GM12878 (cell line): ENCODE results near the gene TRPT1. TPM values are rescaled to one million over a fixed set of nuclear protein-coding genes. Genes with fewer than 3 reads are reported as not detected.
A peak's percentile ranks its signal among the peaks of the same experiment; 100 is the strongest.

Experiments used
- ASH2L ChIP-seq: fragments of 300-600, 200-600 bp; sonication (generic); IDR thresholded peaks from 2 replicates; pipeline ENCODE4 v1.6.1; 2017; ENCODE audit warnings: low read depth, mild to moderate bottlenecking, borderline replicate concordance
- CBX3 ChIP-seq: fragments of 200-600 bp; sonication (generic); IDR thresholded peaks from 2 replicates; pipeline ENCODE4 v1.6.1; 2016; ENCODE audit warnings: low read depth, borderline replicate concordance
- CHD2 ChIP-seq: IDR thresholded peaks from 2 replicates; pipeline ENCODE4 v1.6.1; 2011; ENCODE audit warnings: low read depth, low read length, improper control_type of control experiment, borderline replicate concordance
- CTCF ChIP-seq, 3 experiments: IDR thresholded peaks in 2 of 3; conservative IDR thresholded peaks in 1 of 3; 2 replicates each; pipeline ENCODE4 v1.5.1; 2011; ENCODE audit warnings: low read depth in 3 of 3, low read length in 3 of 3, mild to moderate bottlenecking in 3 of 3, control low read depth in 2 of 3, moderate library complexity in 2 of 3, inconsistent platforms in 1 of 3, mixed read lengths in 1 of 3; ENCODE audit not compliant: control insufficient read depth in 2 of 3, insufficient read depth in 1 of 3; ENCODE audit errors: extremely low read depth in 1 of 3
- EED ChIP-seq: sonication (generic); IDR thresholded peaks from 2 replicates; pipeline ENCODE4 v1.6.1; 2016; ENCODE audit warnings: antibody characterized with exemption, low read depth
- HCFC1 ChIP-seq: fragments of 150-350 bp; IDR thresholded peaks from 2 replicates; pipeline ENCODE4 v1.6.1; 2014; ENCODE audit warnings: low read length
- IKZF2 ChIP-seq, 2 experiments: fragments of 450-650 bp; IDR thresholded peaks; 2 replicates each; pipeline ENCODE4 v1.6.1; 2017; ENCODE audit warnings: mild to moderate bottlenecking in 2 of 2, moderate library complexity in 2 of 2
- KLF5 ChIP-seq: fragments of 450-650 bp; IDR thresholded peaks from 2 replicates; pipeline ENCODE4 v1.6.1; 2014; ENCODE audit warnings: mild to moderate bottlenecking; ENCODE audit not compliant: partially characterized antibody
- MTA2 ChIP-seq: fragments of 450-650 bp; IDR thresholded peaks from 2 replicates; pipeline ENCODE4 v1.6.1; 2016; ENCODE audit warnings: low read depth, mild to moderate bottlenecking, moderate library complexity
- MXI1 ChIP-seq: fragments of 150-350 bp; IDR thresholded peaks from 2 replicates; pipeline ENCODE4 v1.6.1; 2011; ENCODE audit warnings: low read depth, mild to moderate bottlenecking, inconsistent platforms, low read length, improper control_type of control experiment
- NFIC ChIP-seq: IDR thresholded peaks from 2 replicates; pipeline ENCODE4 v1.6.1; 2012; ENCODE audit warnings: low read depth, mild to moderate bottlenecking, inconsistent platforms, low read length, moderate library complexity
- NR2C1 ChIP-seq: fragments of 450-650 bp; IDR thresholded peaks from 2 replicates; pipeline ENCODE4 v1.6.1; 2017; ENCODE audit warnings: antibody characterized with exemption, mild to moderate bottlenecking, moderate library complexity
- POLR2AphosphoS5 ChIP-seq: IDR thresholded peaks from 2 replicates; pipeline ENCODE4 v1.6.1; 2011; ENCODE audit warnings: mild to moderate bottlenecking, low read length, inconsistent platforms
- RAD51 ChIP-seq: fragments of 450-650 bp; IDR thresholded peaks from 2 replicates; pipeline ENCODE4 v1.6.1; 2016; ENCODE audit warnings: moderate library complexity, mild to moderate bottlenecking, inconsistent platforms
- RBBP5 ChIP-seq: fragments of 200-600 bp; sonication (generic); conservative IDR thresholded peaks from 2 replicates; pipeline ENCODE4 v1.6.1; 2016
- RCOR1 ChIP-seq: conservative IDR thresholded peaks from 2 replicates; pipeline ENCODE4 v1.6.1; 2012; ENCODE audit warnings: low read depth, low read length, improper control_type of control experiment
- SIX5 ChIP-seq: IDR thresholded peaks from 2 replicates; pipeline ENCODE4 v1.6.1; 2011; ENCODE audit warnings: mild to moderate bottlenecking, low read depth, low read length, moderate library complexity; ENCODE audit not compliant: severe bottlenecking
- SUPT20H ChIP-seq: IDR thresholded peaks from 2 replicates; pipeline ENCODE4 v1.6.1; 2011; ENCODE audit warnings: low read depth, mild to moderate bottlenecking, low read length, moderate library complexity, borderline replicate concordance; ENCODE audit not compliant: control insufficient read depth
- TCF3 ChIP-seq: IDR thresholded peaks from 2 replicates; pipeline ENCODE4 v1.6.1; 2012; ENCODE audit warnings: low read depth, mild to moderate bottlenecking, low read length, borderline replicate concordance; ENCODE audit not compliant: insufficient read depth
- WRNIP1 ChIP-seq: IDR thresholded peaks from 2 replicates; pipeline ENCODE4 v1.6.1; 2011; ENCODE audit warnings: low read depth, low read length, improper control_type of control experiment, borderline replicate concordance
- ZBTB4 ChIP-seq: fragments of 450-650 bp; formaldehyde crosslinking; IDR thresholded peaks from 2 replicates; pipeline ENCODE4 v1.4.0; 2022; ENCODE audit warnings: mild to moderate bottlenecking, moderate library complexity
- ZNF274 ChIP-seq: IDR thresholded peaks from one replicate; pipeline ENCODE4 v1.8.0; 2011; ENCODE audit not compliant: insufficient read length, insufficient read depth
- ZNF384 ChIP-seq: IDR thresholded peaks from 2 replicates; pipeline ENCODE4 v1.6.1; 2012; ENCODE audit warnings: low read depth, mild to moderate bottlenecking, low read length, improper control_type of control experiment, borderline replicate concordance
- polyA plus RNA-seq, 11 experiments: library from polyadenylated mRNA; depleted of rRNA in 4 of 11; unstranded in 6 of 11; stranded (reverse) in 5 of 11; fragments of >200 nt; fragmentation: Nextera tagmentation in 4 of 11; fragmentation: Illumina TruSeq in 1 of 11; extraction: Ambion mirVana in 4 of 11; extraction: Trizol in 1 of 11; gene quantifications; 1 replicate in 1 of 11; 2 replicates in 10 of 11; pipeline versions ENCODE4 v1.2.1 to v1.2.3, GENCODE V29; 2011 to 2016; ENCODE audit warnings: inconsistent platforms in 2 of 11, missing spikeins in 2 of 11, low read depth in 1 of 11
- total RNA-seq, 4 experiments: library from RNA; depleted of rRNA in 3 of 4; stranded (reverse); fragments of >200 nt in 3 of 4; fragmentation: Illumina TruSeq in 1 of 4; extraction: Trizol in 1 of 4; gene quantifications; 2 replicates each; pipeline versions ENCODE4 v1.2.1 to v1.2.3, GENCODE V29; 2013 to 2021
- TF ChIP-seq, protein P1 (sequence below): IDR thresholded peaks from 2 replicates; pipeline ENCODE4 v1.6.1; 2011; ENCODE audit warnings: borderline replicate concordance, low read depth, mild to moderate bottlenecking, moderate library complexity, mixed read lengths, low read length; ENCODE audit not compliant: insufficient read depth; ENCODE audit errors: extremely low read length

TRPT1 gene
- total and polyA plus RNA-seq, 10 of the 15 experiments (the other 5 are each of a cell fraction or from before 2014, with no cell fraction given): 7.1 to 63.0 (median 31.4) TPM

DNA sequence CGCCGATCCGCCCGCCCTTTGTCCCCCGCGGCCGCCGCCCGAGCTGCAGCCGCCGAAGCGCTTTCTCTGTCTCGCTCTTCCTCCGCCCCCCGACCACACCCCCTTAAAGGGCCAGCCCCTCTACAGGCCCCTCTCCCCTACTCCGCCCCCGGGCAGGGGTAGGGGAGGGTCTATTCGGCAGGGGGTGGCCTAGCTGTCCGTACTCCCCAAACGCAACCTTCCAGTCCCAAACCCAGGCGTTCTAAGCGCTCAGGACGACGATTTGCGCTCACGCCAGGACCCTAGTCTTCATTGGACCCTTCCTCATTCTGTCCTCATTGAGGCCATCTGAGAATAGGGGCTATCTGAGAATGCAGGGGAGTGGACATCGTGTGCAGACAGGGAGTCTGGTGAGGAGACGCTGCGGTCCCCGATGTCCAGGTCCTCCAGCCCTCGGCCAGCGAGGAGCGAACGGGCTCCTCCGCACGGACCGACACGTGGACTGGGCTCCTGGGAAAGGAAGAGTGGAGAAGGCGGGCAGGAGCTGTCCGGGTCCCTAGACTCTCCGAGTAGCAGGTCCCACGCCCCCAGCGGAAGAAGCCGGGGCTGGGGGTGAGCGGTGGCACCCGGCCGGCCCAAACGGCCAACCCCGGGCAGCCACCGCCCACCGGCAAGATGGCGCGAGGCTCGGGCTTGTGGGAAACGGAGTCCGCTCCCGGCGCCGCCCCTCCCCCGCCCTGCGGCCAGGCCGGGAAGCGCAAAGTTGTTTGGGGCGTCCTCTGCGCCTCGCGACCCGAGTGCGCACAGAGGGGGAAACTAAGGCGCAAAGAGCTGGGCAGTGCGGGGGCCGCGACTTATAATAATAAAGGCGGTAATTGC is 21.1 kb upstream of the TRPT1 start, which contains the start of gene PPP1R14B (continued):
- TF ChIP-seq CHD2: peak; percentile 90
- TF ChIP-seq SIX5: peak; percentile 87
- no peak for TF ChIP-seq MTA2
- TF ChIP-seq RBBP5: no peak
- 0 out of 2 replicates have a peak, but pooled peaks have one; percentile 7 for TF ChIP-seq TCF3
- TF ChIP-seq ZBTB4: no peak
- no peak for TF ChIP-seq ASH2L
- no peak for TF ChIP-seq WRNIP1
- 0 out of 6 replicates have a peak, but pooled peaks of 1 of the 3 experiments have one; percentile 6 for TF ChIP-seq CTCF (IDR thresholded peaks at IDR 0.05 in 2 of 3, conservative IDR thresholded peaks at IDR 0.05 in 1 of 3; ENCODE audit: control insufficient read depth in 2 of 3, extremely low read depth in 1 of 3, insufficient read depth in 1 of 3, low read depth in 3 of 3, low read length in 3 of 3)
- TF ChIP-seq KLF5: no peak
- TF ChIP-seq CBX3: no peak
- no peak for TF ChIP-seq ZNF384
- no peak for TF ChIP-seq POLR2AphosphoS5
- no peak for TF ChIP-seq ZNF274
- 0 out of 2 replicates have a peak, but pooled peaks have one; percentile 46 for TF ChIP-seq MXI1
- no peak for TF ChIP-seq RCOR1
- TF ChIP-seq EED: no peak
- TF ChIP-seq RAD51: no peak
- no peak for TF ChIP-seq IKZF2 (IDR thresholded peaks at IDR 0.05)
- no peak for TF ChIP-seq SUPT20H
- TF ChIP-seq HCFC1: peak; percentile 91
- TF ChIP-seq, protein P1, sequence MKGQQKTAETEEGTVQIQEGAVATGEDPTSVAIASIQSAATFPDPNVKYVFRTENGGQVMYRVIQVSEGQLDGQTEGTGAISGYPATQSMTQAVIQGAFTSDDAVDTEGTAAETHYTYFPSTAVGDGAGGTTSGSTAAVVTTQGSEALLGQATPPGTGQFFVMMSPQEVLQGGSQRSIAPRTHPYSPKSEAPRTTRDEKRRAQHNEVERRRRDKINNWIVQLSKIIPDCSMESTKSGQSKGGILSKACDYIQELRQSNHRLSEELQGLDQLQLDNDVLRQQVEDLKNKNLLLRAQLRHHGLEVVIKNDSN: no peak
- no peak for TF ChIP-seq NFIC
- peak; percentile 61 for TF ChIP-seq NR2C1
